Lower leg skin (tissue), 4 donors: ENCODE measurements around the gene PEX10. TPM values are rescaled to one million over a fixed set of nuclear protein-coding genes. Genes with fewer than 3 reads are reported as not detected.

ENCODE experiments used
- DNase-seq, 2 donors: peaks; one replicate each; pipeline ENCODE4 v3.0.0-alpha.2; 2019; ENCODE audit warnings: low spot score in 2 of 2
- H3K4me3 ChIP-seq: fragments of 200-600 bp; sonication (generic); 2 replicates; pipeline ENCODE4 v1.5.1; 2017; ENCODE audit warnings: mild to moderate bottlenecking, low read depth; ENCODE audit not compliant: poor library complexity, severe bottlenecking
- CTCF ChIP-seq, 3 donors: fragments of 450-650 bp; IDR thresholded peaks; one replicate each; pipeline ENCODE4 v1.5.1; 2016; ENCODE audit warnings: antibody characterized with exemption in 3 of 3, mild to moderate bottlenecking in 3 of 3, moderate library complexity in 2 of 3
- POLR2A ChIP-seq, 2 donors: fragments of 450-650 bp; IDR thresholded peaks; one replicate each; pipeline ENCODE4 v1.6.1; 2016 to 2017; ENCODE audit warnings: antibody characterized with exemption in 2 of 2, mild to moderate bottlenecking in 1 of 2, moderate library complexity in 1 of 2
- WGBS, 2 donors: methylation state at CpG; one replicate each; pipeline ENCODE4 v1.1.5; 2018; 5-methylcytosine and 5-hydroxymethylcytosine counted together
- intact Hi-C: fragments of 100-400 bp; cut with DNase I; formaldehyde crosslinking; loops from one replicate; pipeline ENCODE4 v1.15.0; 2023; ENCODE audit warnings: low total_unique reads
- total RNA-seq, 4 donors: library from RNA; depleted of rRNA; stranded (reverse); fragments of >200 nt; gene quantifications; one replicate each; pipeline ENCODE4 v1.1.0, GENCODE V29; 2016

The PEX10 gene
- total RNA-seq, 4 donors from 2014 or later, result 18.3 to 35.9 (median 27.7) TPM

- TF ChIP-seq CTCF (IDR thresholded peaks at IDR 0.05) (no peak), POLR2A (IDR thresholded peaks at IDR 0.05) (no peak)
- no peak overlapping the region for H3K4me3 ChIP-seq
- DNase-seq, result peak in 1 of 2 donors; percentile 50
- 63 to 90% methylated on average over 4 to 7 of the region's 28 CpGs for WGBS, 2 donors
- intact Hi-C loops, result no loop called here
These were observed 16.1 kb upstream of the PEX10 start for GRCh38 chr1:2428490-2428889.

GRCh38 chr1:2427976-2428375, 15.6 kb upstream of the PEX10 start:
- intact Hi-C loops, result no loop called here
- 29 to 43% methylated on average over 6 to 9 of the region's 10 CpGs for WGBS, 2 donors
- H3K4me3 ChIP-seq, result no peak overlapping the region
- TF ChIP-seq POLR2A (IDR thresholded peaks at IDR 0.05) (no peak), CTCF (IDR thresholded peaks at IDR 0.05) (no peak)
- DNase-seq, result no peak

GRCh38 chr1:2427051-2427450, 14.7 kb upstream of the PEX10 start:
- 78 to 79% methylated on average over 16 to 17 of the region's 18 CpGs for WGBS, 2 donors

GRCh38 chr1:2426540-2426939, 14.2 kb upstream of the PEX10 start:
- no peak overlapping the region for H3K4me3 ChIP-seq
- TF ChIP-seq POLR2A (IDR thresholded peaks at IDR 0.05), result no peak
- no peak for TF ChIP-seq CTCF (IDR thresholded peaks at IDR 0.05)
- intact Hi-C loops, result no loop called here
- no peak for DNase-seq
- WGBS, 2 donors, result 77 to 80% methylated on average over 2 to 14 of the region's 18 CpGs

More at GRCh38 chr1:2427051-2427450, 14.7 kb upstream of the PEX10 start:
- DNase-seq, result no peak
- H3K4me3 ChIP-seq, result no peak overlapping the region
- intact Hi-C loops, result no loop called here
- no peak for TF ChIP-seq POLR2A (IDR thresholded peaks at IDR 0.05)
- TF ChIP-seq CTCF (IDR thresholded peaks at IDR 0.05), result no peak

- WGBS, 2 donors, result 68 to 70% methylated on average over 11 of the region's 11 CpGs
- intact Hi-C loops, result no loop called here
- H3K4me3 ChIP-seq, result no peak overlapping the region
- TF ChIP-seq CTCF (IDR thresholded peaks at IDR 0.05), result no peak
- TF ChIP-seq POLR2A (IDR thresholded peaks at IDR 0.05), result no peak
- no peak for DNase-seq
These were observed 13.5 kb upstream of the PEX10 start for GRCh38 chr1:2425892-2426291.

GRCh38 chr1:2422523-2422922, 10.2 kb upstream of the PEX10 start:
- intact Hi-C loops, result no loop called here
- H3K4me3 ChIP-seq, result no peak overlapping the region
- no peak for DNase-seq
- TF ChIP-seq CTCF (IDR thresholded peaks at IDR 0.05) (no peak), POLR2A (IDR thresholded peaks at IDR 0.05) (no peak)
- WGBS, 2 donors, result 91 to 92% methylated on average over 4 of the region's 4 CpGs
